ENCODE measurements around the gene CIAO3.
"Not testable (repeated sequence)": the region's sequence is repeated elsewhere in the genome, so short reads cannot be mapped to it uniquely, and the experiment has no call there.

Gene CIAO3

DNA sequence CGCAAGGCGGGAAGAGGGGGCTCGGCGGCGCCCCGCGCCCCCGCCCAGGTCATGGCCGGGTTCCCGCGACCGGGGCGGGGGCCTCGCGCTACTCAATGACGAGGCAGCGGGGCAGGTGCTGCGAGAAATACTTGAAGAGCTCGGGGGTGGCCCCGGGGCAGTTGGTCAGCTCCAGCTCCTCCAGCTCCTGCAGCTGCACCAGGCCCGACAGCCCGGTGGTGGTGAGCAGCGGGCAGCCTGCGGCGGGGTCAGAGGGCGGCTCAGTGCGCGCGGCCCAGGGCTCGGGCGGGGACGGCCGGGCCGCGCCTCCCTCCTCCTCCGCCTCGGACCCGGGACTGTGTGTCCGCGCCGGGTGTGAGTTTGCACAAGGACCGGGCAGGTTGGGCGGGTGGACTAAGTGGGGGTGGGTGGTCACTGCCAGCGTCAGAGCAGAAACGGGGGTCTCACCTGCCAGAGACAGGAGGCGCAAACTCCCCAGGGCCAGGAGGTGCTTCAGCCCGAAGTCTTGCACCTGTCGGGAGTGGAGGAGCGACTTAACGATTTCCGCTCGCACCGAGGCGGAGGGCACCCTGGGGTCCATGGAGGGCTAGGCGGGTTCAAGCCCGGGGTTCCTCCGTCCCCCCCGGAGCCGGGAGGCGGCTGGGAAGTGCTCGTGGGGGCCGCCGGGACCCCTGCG, 46.5 kb downstream of the CIAO3 start:
- DNase-seq (ENCODE audit: low read depth in 2 of 2), result no peak

DNA sequence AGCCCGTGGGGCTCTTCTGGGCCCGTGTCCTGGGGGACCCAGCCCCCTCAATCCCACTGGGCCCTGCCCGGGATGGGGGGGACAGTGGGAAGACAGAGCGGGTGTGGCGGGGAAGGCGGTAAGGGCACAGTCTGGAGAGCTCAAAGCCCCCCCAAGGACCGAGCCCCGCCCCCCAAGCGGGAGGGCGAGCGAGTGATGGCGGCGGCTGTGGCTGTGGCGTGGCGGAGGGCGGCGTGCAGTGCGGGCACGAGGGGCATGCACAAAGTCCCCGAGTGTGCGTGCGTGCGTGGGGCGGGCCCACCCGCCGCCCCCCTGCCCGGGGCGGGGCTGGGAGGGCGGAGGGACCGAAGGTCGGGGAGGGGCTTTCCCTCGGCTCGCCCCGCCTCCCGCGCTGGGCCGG, 47.0 kb downstream of the CIAO3 start:
- no peak for DNase-seq (ENCODE audit: low read depth in 2 of 2)

DNA sequence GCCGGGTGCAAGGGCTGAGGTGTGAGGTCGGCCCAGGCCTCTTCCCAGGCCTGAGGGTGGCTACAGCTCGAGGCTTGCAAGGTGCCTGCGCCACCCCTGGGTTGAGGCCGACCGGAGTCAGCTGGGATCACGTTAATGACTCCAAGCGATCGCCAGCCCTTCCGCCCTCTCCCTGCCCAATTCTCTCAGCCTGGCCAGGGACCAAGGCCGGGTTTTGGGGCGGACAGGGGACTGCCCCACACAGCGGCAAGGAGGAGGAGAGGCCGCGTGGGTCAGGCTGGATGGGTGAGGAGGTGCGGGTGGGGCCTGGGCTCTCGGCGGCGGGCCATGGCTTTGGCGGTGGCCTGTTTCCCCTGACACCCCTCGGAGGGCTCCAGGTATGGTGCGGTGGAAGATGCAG, 47.4 kb downstream of the CIAO3 start:
- no peak for DNase-seq (ENCODE audit: low read depth in 2 of 2)

DNA sequence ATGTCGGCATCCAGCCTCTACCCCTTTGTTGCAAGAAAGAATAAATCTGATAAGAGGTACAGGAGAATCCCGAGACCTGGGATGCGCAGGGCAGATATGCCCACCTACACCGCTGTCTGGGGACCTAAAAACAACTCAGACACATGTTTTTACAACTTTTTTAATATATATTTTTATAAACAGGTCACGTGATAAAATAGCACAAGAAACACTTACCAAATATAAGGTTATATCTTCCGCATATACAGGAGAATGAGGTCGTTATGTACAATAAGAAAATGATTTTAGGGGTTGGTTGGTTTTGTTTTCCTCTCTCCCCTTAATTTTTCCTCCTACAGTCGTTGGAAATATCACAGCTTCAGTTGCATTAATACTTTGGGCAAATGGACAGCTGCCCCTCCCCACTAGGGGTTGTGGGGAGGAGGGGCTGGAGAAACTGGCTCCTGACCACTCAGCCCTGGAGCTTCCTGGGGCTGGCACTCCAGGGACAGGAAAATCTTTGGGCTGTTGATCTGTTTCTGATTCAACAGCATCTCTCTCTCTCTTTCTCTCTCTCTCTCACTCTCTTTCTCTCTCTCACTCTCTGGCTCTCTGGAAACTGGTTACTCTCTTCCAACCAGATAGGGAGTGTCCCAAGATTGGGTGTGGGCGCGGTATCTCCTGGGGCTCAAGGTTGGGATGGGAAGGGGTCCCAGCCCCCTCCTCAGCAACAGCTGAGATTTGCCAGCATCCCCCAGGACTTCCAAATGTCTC, 48.3 kb downstream of the CIAO3 start:
- no peak for DNase-seq (ENCODE audit: low read depth in 2 of 2)

DNA sequence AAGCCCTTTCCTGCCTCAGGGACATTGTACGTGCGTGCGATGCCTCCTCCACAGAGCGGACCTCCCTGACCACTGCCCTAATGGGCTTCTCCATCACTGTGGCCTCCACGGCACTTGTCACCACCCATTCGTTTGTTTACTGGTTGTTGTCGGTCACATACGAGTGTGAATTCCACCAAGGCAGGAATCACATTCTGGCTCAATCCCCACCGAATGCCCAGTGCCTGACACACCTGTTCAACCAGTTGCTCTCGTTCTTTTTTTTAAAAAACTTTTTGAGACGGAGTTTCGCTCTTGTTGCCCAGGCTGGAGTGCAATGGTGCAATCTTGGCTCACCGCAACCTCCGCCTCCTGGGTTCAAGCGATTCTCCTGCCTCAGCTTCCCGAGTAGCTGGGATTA, 49.6 kb downstream of the CIAO3 start:
- not testable (repeated sequence) for DNase-seq (ENCODE audit: low read depth in 2 of 2)

DNA sequence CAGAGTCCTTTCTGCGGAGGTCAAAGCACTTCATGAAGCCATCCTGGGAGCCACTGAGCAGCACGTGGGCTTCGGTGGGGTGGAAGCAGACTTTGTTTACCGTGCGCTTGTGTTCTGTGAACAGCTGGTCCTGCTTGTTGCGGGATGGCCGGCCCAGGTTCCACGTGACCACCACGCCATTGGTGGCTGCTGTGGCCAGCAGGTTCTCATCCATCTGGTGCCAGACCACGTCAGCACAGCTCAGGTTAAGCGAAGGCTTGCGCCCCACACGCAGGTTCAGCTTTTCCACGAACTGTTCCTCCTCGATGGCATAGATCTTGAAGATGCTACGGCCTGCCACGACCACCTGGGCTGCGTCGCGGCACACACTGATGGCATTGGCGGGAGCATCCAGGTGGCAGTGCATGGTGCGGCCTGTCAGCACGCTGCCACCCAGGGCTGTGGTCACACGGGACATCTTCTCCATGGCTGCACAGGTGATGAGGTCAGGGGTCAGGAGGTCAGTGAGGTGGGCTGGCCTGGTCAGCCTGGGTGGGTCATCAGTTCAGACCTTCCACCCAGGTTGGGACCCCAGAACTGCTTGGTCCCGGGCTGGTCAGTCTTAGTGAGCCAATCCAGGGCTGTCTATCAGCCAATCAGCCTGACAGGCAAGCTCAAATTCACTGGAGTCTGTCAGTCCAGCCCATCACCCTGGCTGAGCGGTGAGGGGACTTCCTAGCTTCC, 51.5 kb downstream of the CIAO3 start:
- no peak for DNase-seq (ENCODE audit: low read depth in 2 of 2)

DNA sequence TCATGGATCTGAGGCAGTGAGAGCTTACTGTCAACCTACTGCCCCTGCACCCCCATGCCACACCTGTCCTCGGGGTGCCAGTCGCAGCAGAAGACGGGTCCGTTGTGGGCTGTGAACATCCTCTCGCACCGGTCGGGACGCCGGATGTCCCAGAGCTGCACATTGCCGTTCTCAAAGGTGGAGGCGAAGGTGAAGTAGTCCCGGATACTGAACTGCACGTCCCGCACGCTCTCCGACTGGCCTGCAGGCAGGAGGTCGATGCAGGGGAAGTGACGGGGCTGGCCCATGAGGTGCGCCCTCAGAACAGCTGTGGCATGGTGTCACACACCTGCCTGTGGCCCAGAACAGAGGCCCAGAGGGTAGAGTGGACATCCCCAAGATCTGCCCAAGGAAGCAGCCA, 53.3 kb downstream of the CIAO3 start:
- DNase-seq (ENCODE audit: low read depth in 2 of 2), result no peak

DNA sequence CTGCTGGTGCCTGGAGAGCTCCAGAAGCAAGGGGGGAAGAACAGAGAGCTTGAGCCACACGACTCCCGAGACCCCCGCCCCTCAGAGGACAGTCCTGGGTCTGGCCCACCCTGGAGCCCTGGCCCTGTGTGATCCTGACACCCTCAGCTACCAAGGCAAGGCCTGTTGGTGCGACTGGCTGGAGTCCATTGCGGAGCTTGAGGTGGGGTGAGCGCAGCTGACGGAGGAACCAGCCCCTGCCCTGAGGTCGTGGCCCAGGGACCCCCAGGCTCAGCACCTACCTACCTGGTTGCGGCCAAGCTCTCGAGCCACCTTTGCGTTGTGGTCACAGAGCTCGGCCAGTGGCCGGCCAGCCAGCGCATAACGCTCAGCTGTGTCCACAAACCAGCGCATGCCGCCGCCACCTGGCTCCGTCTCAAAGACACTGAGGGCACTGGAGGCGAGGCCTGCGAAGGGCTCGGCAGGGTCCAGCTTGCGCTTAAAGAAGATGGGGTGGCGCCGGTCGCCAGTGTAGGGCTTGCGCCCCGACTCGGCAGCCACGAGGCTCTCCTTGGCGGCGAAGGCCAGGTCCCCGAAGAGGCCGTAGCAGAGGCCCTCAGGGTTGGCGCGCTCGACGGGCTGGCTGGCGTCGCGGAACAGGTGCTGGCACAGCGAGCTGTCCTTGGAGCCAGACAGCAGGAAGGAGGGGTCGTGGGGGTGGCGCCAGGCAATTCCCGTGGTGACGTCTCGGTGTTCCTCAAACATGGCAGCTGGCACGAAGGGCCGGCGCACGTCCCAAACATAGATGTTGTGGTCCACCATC, 54.1 kb downstream of the CIAO3 start:
- DNase-seq (ENCODE audit: low read depth in 2 of 2), result no peak

DNA sequence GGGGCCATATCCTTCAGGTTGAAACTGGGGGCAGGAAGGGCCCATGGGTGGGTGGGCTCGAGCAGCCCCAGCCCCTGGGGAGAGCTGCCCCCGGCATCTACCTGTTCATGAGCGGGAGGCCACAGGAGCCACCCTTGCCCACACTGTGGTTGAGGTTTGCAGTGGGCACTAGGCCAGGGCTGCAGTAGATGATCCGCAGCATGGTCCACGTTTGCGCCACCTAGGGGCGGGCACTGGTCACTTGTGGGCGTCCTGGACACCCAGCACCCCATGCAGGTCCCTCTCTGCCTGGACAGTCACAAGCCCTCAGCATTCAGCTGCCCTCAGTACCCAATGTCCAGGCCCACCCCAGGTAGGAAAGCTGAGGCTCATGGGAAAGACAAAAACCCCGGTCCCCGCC, 54.8 kb downstream of the CIAO3 start:
- no peak for DNase-seq (ENCODE audit: low read depth in 2 of 2)

DNA sequence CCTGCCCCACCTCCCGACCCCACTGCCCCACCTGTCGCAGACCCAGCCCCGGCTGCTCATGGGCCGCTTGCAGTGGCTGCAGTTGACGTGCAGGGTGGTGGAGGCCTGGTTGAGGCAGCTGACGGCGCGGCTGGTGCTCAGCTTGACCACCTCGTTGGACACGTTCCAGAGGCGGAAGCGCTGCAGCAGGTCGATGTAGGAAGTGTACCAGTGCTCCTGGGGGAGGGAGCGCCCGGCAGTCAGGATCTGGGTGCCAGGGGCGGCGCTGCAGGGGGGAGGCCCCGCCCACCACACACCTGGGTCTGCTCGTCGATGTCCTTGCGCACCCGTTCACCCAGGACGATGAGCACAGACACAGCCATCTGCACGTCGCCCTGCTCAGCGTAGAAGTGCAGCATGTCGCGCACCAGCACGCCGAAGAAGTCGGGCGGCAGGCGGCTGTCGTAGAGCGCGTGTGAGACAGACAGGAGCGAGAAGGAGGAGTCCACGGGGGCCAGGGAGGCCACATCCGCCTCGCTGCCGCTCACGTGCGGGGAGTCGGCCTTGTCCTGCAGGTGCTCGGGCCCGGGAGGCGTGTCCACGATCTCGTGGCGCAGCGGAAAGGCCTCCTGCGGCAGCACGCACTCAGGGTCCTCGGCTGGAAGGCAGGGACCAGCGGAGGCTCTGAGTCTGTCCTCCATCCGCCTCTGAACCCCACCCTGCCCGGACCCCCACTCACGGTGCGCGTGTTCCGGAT, 55.7 kb downstream of the CIAO3 start:
- no peak for DNase-seq (ENCODE audit: low read depth in 2 of 2)

DNA sequence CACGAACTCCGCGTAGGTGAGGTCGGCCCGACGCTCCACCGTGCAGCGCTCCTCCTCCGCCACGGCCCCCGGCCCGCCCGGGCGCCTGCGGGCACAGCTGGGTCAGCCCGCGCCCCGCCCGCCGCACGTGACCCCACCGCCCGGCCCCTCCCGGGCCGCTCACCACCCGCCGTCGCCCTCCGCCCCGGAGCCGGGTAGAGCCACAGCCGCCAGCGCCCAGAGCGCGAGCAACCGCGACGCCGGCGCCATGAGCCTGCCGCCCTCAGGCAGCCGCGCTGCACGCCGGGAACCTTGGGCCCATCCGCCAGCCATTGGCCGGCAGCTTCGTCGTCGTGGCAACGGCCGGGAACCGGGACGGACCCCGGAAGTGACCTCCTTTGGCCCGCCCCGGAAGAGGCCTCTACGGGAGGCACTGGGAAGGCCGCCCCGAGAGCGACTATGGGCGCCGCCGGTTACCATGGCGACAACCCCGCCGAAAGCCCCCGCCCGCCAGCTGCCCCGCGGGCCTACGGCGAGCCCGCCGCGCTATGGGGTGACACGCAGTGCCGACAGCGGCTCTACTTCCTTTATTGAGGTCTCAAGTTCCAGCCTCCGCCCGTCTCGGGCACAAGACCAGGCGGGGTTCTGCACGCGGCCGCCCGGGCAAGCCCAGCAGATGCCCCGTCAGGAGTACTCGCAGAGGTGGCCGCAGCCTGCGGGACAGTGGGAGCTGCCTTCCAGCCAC, 56.6 kb downstream of the CIAO3 start, which contains the start of gene JMJD8:
Gene JMJD8 (minus strand): TSS at position 264 of the 724 bp plus-strand sequence. CDS start 15 bp downstream, at position 249.
- DNase-seq (ENCODE audit: low read depth in 2 of 2), result peak; percentile 93 to 98

DNA sequence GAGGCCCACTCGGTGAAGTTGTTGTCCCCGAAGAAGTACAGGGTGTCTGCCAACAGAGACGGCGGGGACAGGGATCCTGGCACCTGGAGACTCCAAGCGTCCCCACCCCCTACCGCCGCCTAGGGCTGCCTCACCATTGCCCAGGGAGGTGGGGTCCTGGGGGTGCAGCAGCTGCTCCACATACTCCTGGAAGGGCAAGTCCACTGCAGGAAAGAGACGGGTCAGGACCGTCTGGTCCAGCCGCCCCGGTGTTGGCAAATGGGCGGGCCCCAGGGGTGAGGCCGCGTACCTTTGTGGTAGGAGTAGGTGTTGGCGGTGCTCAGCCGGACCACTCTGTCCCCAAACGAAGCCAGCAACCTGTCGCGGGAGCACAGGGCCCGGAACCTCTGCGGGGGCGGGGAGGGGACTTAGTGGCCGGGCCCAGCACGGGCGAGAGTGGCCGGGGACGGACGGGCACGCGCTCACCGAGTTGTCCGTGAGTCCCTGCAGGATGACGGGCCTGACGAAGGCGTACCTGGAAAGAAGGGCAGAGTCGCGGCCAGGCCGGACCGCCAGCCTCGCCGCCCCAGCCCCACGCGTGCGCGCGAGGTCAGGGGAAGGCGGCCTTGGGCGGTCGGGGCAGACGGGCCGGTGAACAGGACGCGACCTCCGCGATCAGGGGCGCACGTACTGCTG, 57.3 kb downstream of the CIAO3 start:
- DNase-seq (ENCODE audit: low read depth in 2 of 2), result no peak

DNA sequence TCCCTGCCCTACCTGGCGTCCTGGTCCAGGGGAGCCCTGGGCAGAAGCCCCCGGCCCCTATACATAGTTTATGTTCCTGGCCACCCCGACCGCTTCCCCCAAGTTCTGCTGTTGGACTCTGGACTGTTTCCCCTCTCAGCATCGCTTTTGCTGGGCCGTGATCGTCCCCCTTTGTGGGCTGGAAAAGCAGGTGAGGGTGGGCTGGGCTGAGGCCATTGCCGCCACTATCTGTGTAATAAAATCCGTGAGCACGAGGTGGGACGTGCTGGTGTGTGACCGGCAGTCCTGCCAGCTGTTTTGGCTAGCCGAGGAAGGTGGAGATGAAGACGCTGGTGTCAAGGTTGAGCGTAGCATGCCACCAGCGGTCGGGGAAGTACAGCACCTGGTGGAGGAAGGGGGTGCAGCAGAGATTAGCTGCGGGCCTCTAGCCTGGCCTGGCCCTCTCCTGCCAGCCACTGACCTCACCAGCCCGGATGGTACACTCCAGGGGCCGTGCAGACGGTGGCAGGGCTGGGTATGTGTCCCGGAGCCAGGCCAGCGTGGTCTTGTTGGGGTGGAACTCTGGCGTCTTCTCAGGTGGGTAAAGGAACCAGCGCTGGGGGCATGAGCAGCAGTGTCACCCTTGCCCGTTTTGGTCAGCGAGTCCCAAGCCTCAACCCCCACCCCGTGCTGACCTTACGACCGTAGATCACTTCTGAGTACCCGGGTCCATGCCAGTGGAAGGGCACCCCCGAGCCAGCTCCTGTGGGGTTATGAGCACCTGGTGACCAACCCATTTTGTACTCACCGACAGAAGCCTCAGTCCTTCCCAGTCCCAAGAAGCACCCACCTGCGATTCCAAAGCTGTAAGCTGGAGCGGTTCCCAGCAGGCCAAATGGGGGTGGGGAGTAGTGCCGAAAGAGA, 58.1 kb downstream of the CIAO3 start:
- no peak for DNase-seq (ENCODE audit: low read depth in 2 of 2)

DNA sequence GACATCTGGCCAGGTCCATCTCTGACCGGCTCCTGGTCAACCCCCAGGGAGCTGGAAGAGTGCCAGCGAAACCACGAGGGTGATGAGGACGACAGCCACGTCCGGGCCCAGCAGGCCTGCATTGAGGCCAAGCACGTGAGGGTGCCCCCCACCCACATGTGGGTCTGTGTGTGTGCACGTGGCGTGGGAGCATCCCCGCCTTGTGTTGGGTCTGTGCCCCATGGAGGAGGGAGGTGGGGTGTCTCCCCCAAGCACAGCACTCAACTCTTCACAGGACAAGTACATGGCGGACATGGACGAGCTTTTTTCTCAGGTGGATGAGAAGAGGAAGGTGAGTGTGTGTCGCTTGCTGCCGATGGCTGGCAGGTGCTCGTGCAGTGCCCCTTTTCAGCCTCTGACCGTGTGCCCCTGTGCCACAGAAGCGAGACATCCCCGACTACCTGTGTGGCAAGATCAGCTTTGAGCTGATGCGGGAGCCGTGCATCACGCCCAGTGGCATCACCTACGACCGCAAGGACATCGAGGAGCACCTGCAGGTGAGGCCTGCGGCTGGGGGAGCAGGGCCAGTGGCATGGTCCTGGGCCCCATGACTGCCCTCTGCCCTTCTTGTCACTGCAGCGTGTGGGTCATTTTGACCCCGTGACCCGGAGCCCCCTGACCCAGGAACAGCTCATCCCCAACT, 58.9 kb downstream of the CIAO3 start:
- DNase-seq (ENCODE audit: low read depth in 2 of 2), result no peak

DNA sequence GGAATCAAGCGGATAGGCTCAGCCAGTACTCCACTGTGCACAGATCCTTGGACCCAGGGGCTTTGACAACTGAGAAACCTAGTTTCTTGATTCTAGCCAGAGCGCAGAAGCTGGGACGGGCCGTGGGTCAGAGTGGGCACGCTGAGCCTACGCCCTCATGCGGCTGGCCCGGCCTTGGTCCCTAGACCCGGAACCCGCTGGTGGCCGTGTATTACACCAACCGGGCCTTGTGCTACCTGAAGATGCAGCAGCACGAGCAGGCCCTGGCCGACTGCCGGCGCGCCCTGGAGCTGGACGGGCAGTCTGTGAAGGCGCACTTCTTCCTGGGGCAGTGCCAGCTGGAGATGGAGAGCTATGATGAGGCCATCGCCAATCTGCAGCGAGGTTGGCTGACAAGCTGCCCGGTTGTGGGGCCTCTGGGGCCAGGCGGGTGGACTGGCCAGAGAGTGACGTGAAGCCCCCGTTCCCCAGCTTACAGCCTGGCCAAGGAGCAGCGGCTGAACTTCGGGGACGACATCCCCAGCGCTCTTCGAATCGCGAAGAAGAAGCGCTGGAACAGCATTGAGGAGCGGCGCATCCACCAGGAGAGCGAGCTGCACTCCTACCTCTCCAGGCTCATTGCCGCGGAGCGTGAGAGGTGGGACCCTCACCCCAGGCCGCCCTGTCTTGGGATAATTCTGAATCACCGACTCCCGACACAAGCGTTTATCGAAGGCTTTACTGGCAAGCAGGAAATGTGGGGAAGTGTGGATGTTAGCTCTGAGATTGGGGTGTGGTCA, 59.6 kb downstream of the CIAO3 start:
- no peak for DNase-seq (ENCODE audit: low read depth in 2 of 2)

DNA sequence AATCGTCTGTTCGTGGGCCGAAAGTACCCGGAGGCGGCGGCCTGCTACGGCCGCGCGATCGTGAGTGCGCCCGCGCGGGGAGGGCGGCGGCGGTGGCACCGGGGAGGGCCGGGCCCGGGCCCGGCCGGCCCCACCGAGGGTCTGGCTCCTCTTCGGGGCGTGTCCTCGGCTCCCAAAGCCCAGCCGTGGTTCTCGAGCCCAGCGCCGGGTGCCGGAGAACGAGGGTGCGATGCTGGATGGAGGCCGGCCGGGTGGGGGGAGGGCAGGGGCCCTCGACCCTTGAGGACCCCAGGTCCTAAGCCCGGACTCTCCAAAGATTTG, 60.2 kb downstream of the CIAO3 start:
- DNase-seq (ENCODE audit: low read depth in 2 of 2), result no peak

DNA sequence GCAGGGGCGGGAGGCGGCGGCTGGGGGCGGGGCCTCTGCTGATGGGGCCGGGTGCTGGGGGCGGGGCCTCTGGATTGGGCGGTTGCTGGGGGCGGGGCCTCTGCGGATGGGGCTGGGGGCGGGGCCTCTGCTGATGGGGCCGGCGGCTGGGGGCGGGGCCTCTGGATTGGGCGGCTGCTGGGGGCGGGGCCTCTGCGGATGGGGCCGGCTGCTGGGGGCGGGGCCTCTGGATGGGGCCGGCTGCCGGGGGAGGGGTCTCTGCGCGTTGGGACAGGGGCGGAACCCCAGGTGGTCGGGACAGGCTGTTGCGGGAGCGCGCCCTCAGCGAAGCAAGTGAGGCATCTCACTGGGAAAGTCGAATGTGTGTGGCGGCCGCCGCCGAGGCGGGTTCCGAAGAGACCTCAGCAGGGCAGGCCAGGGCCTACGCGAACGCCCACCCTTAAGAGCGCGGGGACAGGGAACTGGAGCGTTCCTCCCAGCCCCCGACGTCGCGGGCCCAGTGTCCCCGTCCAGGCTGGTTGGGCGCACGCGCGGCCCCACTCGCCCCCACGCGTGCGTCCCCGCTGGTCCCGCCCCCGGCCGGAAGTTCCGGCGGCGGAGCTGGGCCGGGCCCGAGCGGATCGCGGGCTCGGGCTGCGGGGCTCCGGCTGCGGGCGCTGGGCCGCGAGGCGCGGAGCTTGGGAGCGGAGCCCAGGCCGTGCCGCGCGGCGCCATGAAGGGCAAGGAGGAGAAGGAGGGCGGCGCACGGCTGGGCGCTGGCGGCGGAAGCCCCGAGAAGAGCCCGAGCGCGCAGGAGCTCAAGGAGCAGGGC, 60.8 kb downstream of the CIAO3 start, which contains the start of gene STUB1:
Gene STUB1 (plus strand): TSS at position 597 of the 811 bp plus-strand sequence. CDS start 116 bp downstream, at position 713.
- DNase-seq (ENCODE audit: low read depth in 2 of 2), result peak; percentile 85 to 93
